A673 (cell line): ENCODE results near the gene ROBO4. TPM values are rescaled to one million over a fixed set of nuclear protein-coding genes. Genes with fewer than 3 reads are reported as not detected.

Experiments used
- BruUV-seq: library from RNA; stranded (reverse); fragments of 400-500 nt; replicated peaks from 2 replicates; lab custom pipeline; 2021; lab: Mats Ljungman, UMichigan
- CTCF ChIA-PET: fragments of 300-600 bp; sonication (Branson Sonifier 250); formaldehyde crosslinking; loops from one replicate; lab custom pipeline; 2022; ENCODE audit warnings: antibody characterized with exemption; lab: Charles Lee
- POLR2A ChIA-PET: fragments of 300-600 bp; sonication (Branson Sonifier 250); formaldehyde crosslinking; loops from one replicate; lab custom pipeline; 2022; ENCODE audit warnings: antibody characterized with exemption; ENCODE audit not compliant: low non-redundant PET; lab: Charles Lee
- DNase-seq: peaks from one replicate; pipeline ENCODE4 v3.0.0-alpha.2; 2015; ENCODE audit warnings: low spot score
- H3K27ac ChIP-seq: fragments of 200-600 bp; sonication (generic); 2 replicates; pipeline ENCODE4 v1.5.1; 2016; ENCODE audit warnings: mixed run types, low read depth, mild to moderate bottlenecking, mixed read lengths, antibody characterized with exemption, low read length; ENCODE audit not compliant: poor library complexity, severe bottlenecking
- H3K27me3 ChIP-seq: fragments of 200-600 bp; sonication (generic); replicated peaks from 2 replicates; pipeline ENCODE4 v1.6.1; 2017; ENCODE audit warnings: mixed run types, low read depth, mild to moderate bottlenecking, mixed read lengths, antibody characterized with exemption, low read length; ENCODE audit not compliant: insufficient read depth, poor library complexity
- H3K36me3 ChIP-seq: fragments of 200-600 bp; sonication (generic); 2 replicates; pipeline ENCODE4 v1.6.1; 2016; ENCODE audit warnings: mixed run types, mild to moderate bottlenecking, mixed read lengths, antibody characterized with exemption, low read length; ENCODE audit not compliant: insufficient read depth, poor library complexity, severe bottlenecking
- H3K4me1 ChIP-seq: fragments of 200-600 bp; sonication (generic); 2 replicates; pipeline ENCODE4 v1.6.1; 2017; ENCODE audit warnings: mixed run types, mild to moderate bottlenecking, mixed read lengths, antibody characterized with exemption, low read length; ENCODE audit not compliant: insufficient read depth, poor library complexity, severe bottlenecking
- H3K4me3 ChIP-seq: fragments of 200-600 bp; sonication (generic); 2 replicates; pipeline ENCODE4 v1.5.1; 2016; ENCODE audit warnings: low read depth, mixed run types, mild to moderate bottlenecking, mixed read lengths, low read length; ENCODE audit not compliant: poor library complexity, severe bottlenecking
- H3K9me3 ChIP-seq: fragments of 200-600 bp; sonication (generic); 2 replicates; pipeline ENCODE4 v1.6.1; 2016; ENCODE audit warnings: mixed run types, low read depth, mild to moderate bottlenecking, mixed read lengths, antibody characterized with exemption, low read length; ENCODE audit not compliant: poor library complexity, severe bottlenecking
- EZH2 ChIP-seq: fragments of 200-600 bp; sonication (generic); IDR thresholded peaks from 2 replicates; pipeline ENCODE4 v1.6.1; 2017; ENCODE audit warnings: borderline replicate concordance, low read depth, mild to moderate bottlenecking, mixed read lengths, antibody characterized with exemption, low read length; ENCODE audit not compliant: poor library complexity, severe bottlenecking
- intact Hi-C: fragments of 100-400 bp; cut with micrococcal nuclease; formaldehyde crosslinking; loops from one replicate; pipeline ENCODE4 v1.10.0; 2022; ENCODE audit not compliant: unreplicated experiment
- total RNA-seq: library from RNA; stranded (reverse); gene quantifications from 2 replicates; pipeline ENCODE4 v1.2.3, GENCODE V29; 2021
- TF ChIP-seq, protein P1 (sequence below): fragments of 300-800, 200-600 bp; sonication (generic); conservative IDR thresholded peaks from 2 replicates; pipeline ENCODE4 v1.5.1; 2017; ENCODE audit warnings: low read depth, mild to moderate bottlenecking, antibody characterized with exemption, low read length, moderate library complexity, mixed read lengths

The ROBO4 gene
- total RNA-seq, 1 experiment from 2014 or later, result not detected

GRCh38 chr11:124846070-124846673, 51.5 kb downstream of the ROBO4 start:
- TF ChIP-seq, protein P1, sequence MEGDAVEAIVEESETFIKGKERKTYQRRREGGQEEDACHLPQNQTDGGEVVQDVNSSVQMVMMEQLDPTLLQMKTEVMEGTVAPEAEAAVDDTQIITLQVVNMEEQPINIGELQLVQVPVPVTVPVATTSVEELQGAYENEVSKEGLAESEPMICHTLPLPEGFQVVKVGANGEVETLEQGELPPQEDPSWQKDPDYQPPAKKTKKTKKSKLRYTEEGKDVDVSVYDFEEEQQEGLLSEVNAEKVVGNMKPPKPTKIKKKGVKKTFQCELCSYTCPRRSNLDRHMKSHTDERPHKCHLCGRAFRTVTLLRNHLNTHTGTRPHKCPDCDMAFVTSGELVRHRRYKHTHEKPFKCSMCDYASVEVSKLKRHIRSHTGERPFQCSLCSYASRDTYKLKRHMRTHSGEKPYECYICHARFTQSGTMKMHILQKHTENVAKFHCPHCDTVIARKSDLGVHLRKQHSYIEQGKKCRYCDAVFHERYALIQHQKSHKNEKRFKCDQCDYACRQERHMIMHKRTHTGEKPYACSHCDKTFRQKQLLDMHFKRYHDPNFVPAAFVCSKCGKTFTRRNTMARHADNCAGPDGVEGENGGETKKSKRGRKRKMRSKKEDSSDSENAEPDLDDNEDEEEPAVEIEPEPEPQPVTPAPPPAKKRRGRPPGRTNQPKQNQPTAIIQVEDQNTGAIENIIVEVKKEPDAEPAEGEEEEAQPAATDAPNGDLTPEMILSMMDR, result no peak
- no peak for TF ChIP-seq EZH2
- no peaks in the 10 kb centered on the region for H3K36me3 ChIP-seq
- H3K27me3 ChIP-seq, result peaks cover 94% of the 10 kb centered on the region
- no peak for DNase-seq
- peaks cover 20% of the 10 kb centered on the region for H3K4me1 ChIP-seq
- ChIA-PET CTCF (no interaction called here), POLR2A (no interaction called here)
- no peaks in the 10 kb centered on the region for H3K9me3 ChIP-seq
- no peak overlapping the region for H3K27ac ChIP-seq
- no peak overlapping the region for H3K4me3 ChIP-seq
- intact Hi-C loops, result no loop called here
- no TSS peak for BruUV-seq

DNA sequence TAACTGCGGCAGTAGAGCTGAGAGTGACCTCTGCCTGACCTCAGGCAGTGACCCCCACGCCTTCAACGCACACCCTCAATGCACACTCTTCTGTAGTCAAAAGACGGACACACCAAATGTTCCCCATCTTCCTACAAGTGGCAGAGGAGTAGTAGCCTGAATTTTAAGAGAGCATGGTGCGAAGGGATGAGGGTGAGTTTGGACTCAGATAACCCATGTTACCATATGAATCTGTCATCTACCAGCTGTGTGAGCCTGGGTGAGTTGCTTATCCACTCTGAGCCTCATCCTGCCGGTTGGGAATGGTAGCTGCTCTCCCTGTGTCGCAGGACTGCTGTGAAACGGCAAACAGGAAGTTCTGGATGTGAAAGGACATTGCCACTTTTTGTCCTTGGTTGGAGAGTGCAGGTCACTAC, 53.0 kb downstream of the ROBO4 start:
- no peak for TF ChIP-seq EZH2
- TF ChIP-seq, protein P1, result no peak
- Histone ChIP-seq H3K27ac (no peak overlapping the region), H3K36me3 (no peaks in the 10 kb centered on the region), H3K27me3 (peaks cover 94% of the 10 kb centered on the region), H3K4me1 (peaks cover 20% of the 10 kb centered on the region), H3K9me3 (no peaks in the 10 kb centered on the region), H3K4me3 (no peak overlapping the region)
- DNase-seq, result no peak
- intact Hi-C loops, result no loop called here
- CTCF ChIA-PET, result no interaction called here
- POLR2A ChIA-PET, result no interaction called here
- no TSS peak for BruUV-seq

- TF ChIP-seq EZH2, result no peak
- TF ChIP-seq, protein P1, result no peak
- POLR2A ChIA-PET, result no interaction called here
- CTCF ChIA-PET, result no interaction called here
- Histone ChIP-seq H3K4me3 (peak overlapping the region; percentile 29), H3K36me3 (no peaks in the 10 kb centered on the region), H3K9me3 (no peaks in the 10 kb centered on the region), H3K4me1 (peaks cover 29% of the 10 kb centered on the region), H3K27me3 (peaks cover 94% of the 10 kb centered on the region), H3K27ac (no peak overlapping the region)
- BruUV-seq, result no TSS peak
- intact Hi-C loops, result no loop called here
- no peak for DNase-seq
Observed at GRCh38 chr11:124843616-124843910, 54.1 kb downstream of the ROBO4 start.
